GM18951 (cell line): Measurements from ENCODE around the gene PACRG.

Source experiments
- POLR2A ChIP-seq: IDR thresholded peaks from 4 replicates; pipeline ENCODE4 v1.6.1; 2011; ENCODE audit warnings: mild to moderate bottlenecking; ENCODE audit not compliant: insufficient read length, insufficient read depth; ENCODE audit errors: extremely low read depth
- in situ Hi-C: fragments of 300-500 bp; cut with MboI; formaldehyde crosslinking; loops from one replicate; pipeline ENCODE4 v1.12.0; 2022; ENCODE audit warnings: low sequenced_read_pairs, mixed read lengths, inconsistent platforms; ENCODE audit not compliant: unreplicated experiment

Gene PACRG

DNA sequence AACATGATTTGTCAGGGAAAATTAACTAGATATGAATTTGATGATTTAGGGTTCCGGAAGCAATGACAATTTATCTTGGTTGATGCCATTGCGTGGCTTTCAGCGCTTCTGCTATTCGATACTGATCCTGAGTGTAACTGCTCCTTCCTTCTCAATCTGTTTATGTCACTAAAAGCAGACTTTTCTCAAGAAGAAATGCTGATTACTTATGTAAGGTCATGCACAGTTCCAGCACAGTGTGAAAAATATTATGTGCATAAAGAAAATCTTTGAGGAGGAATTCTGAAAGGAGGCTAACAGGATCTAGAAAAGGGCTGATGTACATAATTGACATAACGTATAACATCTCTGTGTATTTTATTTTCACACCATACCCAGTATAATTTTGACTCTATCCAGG is 336.6 kb downstream of the PACRG start:
- no peak for TF ChIP-seq POLR2A

GRCh38 chr6:163066200-163066599 is 338.4 kb downstream of the PACRG start:
- TF ChIP-seq POLR2A = no peak
- in situ Hi-C loops = no loop called here

More for the DNA sequence above, 336.6 kb downstream of the PACRG start:
- in situ Hi-C loops = no loop called here

- TF ChIP-seq POLR2A = no peak
- in situ Hi-C loops = no loop called here
These were observed 349.4 kb downstream of the PACRG start for GRCh38 chr6:163077134-163077533.

DNA sequence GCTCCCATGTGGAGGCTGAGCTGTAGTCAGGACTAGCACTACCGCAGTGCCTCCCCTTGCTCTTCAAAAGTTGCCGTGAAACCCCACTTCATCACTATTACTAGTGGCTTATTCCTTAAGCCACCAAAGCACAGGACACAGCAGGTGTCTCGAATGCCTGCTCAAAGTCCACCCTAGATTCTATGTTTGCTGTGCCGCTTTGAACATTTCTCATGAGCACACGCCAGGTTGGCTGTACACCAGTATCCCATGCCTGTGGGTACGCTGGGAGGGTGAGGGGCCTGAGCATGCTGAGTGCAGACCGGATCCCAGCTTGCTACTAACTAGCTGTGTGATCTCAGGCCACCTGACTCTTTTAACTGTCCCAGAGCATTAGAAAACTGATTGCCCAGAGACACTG is 350.9 kb downstream of the PACRG start:
- no peak for TF ChIP-seq POLR2A
- in situ Hi-C loops = no loop called here

DNA sequence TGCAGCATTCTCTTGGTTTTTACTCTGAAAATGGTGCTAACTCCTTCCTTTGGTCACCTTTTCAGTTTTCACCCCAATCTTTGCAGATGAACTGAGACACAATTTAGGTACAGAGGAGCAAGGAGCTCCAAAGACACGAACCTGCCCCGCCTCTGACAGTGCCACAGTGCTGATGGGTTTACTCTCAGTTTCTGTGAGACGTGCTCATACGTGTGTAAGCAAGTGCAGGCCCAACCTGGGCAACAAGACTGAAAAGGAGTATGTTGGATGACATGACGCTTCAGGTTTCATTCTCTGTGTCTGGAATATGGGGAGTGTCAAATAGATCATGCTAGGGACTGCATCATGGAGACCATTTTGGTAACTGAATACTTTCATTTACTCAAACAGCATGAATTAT is 352.5 kb downstream of the PACRG start:
- no peak for TF ChIP-seq POLR2A
- in situ Hi-C loops = no loop called here

DNA sequence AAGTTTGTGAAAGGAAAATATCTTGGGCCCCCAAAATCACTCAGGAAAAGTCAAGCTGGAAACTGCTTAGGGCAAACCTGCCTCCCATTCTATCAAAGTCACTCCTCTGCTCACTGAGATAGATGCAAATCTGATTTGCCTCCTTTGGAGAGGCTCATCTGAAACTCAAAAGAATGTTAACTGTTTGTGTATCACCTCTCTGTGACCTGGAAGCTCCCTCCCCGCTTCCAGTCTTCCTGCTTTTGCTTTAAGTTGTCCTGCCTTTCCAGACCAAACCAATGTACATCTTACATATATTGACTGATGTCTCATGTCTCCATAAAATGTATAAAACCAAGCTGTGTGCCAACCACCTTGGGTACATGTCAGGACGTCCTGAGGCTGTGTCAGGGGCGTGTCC is 355.4 kb downstream of the PACRG start:
- no peak for TF ChIP-seq POLR2A
- in situ Hi-C loops = no loop called here

DNA sequence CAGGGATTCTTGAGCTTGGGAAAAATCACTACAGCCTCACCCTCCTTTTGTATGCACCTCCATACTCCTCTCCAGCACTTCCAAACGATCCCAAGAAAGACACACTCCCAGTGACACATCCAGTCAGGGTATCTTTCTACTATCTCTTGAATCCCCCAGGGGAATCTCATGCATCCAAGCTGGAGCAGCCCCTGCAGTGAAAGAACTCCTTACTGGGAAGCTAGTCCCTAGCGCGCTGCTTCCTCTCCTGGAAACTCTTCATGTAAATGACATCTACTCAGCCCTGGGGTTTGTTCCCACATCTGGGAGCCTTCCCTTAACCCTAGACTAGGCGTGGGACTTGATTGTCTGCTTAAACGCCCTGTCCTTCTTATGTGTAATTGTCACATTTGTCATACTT is 357.7 kb downstream of the PACRG start:
- no peak for TF ChIP-seq POLR2A
- in situ Hi-C loops = no loop called here

GRCh38 chr6:163085861-163086623 is 358.3 kb downstream of the PACRG start:
- in situ Hi-C loops = no loop called here
- no peak for TF ChIP-seq POLR2A

- in situ Hi-C loops = no loop called here
- no peak for TF ChIP-seq POLR2A
These were observed 358.8 kb downstream of the PACRG start for GRCh38 chr6:163086624-163086920.

- TF ChIP-seq POLR2A = no peak
- in situ Hi-C loops = no loop called here
These were observed 360.2 kb downstream of the PACRG start for GRCh38 chr6:163087981-163088380.

GRCh38 chr6:163092876-163093275 is 365.1 kb downstream of the PACRG start:
- in situ Hi-C loops = no loop called here
- TF ChIP-seq POLR2A = no peak

GRCh38 chr6:163094881-163095280 is 367.1 kb downstream of the PACRG start:
- no peak for TF ChIP-seq POLR2A
- in situ Hi-C loops = no loop called here

DNA sequence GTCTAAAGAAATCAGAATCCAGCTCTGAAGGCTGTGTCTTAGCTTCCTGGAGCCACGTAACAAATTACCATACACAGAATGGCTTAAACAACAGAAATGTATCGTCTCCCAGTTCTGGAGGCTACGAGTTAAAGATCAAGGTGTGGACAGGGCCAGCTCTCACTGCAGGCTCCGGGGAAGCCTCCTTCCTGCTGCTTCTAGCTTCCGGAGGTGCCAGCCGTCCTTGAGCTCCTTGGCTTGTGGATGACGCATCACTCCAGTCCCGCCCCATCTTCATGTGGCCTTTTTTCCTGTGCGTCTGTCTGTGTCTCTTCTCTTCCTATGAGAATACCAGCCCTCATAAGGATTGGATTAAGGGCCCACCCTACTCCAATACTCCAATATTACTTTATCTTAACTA is 367.6 kb downstream of the PACRG start:
- no peak for TF ChIP-seq POLR2A
- in situ Hi-C loops = no loop called here

DNA sequence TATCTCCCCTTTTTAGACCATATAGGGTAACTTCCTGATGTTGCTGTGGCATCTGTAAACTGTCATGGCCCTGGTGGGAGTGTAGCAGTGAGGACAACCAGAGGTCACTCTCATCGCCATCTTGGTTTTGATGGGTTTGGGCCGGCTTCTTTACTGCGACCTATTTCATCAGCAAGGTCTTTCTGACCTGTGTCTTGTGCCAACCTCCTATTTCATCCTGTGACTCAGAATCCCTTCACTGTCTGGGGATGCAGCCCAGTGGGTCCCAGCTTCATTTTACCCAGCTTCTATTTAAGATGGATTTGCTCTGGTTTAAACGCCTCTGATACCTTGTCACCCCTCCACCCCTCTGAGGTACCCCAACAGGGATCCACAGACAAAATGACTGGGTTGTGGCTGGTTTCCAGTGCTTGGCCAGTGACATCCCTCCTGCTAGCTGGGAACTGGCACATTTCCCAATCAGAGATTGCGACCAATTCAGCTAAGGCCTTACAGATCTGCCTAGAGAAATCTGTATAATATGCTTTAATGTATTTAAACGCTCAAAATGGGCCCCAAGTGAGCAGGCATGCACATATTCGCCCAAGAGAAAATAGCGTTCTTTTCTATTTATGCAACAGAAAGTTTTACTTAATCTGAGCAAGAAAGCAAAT is 371.2 kb downstream of the PACRG start:
- no peak for TF ChIP-seq POLR2A
- in situ Hi-C loops = no loop called here
